Measurements from ENCODE around the gene COPZ1. TPM values are rescaled to one million over a fixed set of nuclear protein-coding genes. Genes with fewer than 3 reads are reported as not detected.
"Not testable (repeated sequence)": the region's sequence is repeated elsewhere in the genome, so short reads cannot be mapped to it uniquely, and the experiment has no call there.

The COPZ1 gene
- total RNA-seq, 1 experiment from 2014 or later, result 96.9 TPM

- DNase-seq (ENCODE audit: low read depth), result no peak
These were observed 6.5 kb downstream of the COPZ1 start for GRCh38 chr12:54331461-54331860.

GRCh38 chr12:54333420-54334034, 8.6 kb downstream of the COPZ1 start:
- DNase-seq (ENCODE audit: low read depth), result no peak

- DNase-seq (ENCODE audit: low read depth), result no peak
These were observed 12.4 kb downstream of the COPZ1 start for GRCh38 chr12:54337280-54337842.

DNA sequence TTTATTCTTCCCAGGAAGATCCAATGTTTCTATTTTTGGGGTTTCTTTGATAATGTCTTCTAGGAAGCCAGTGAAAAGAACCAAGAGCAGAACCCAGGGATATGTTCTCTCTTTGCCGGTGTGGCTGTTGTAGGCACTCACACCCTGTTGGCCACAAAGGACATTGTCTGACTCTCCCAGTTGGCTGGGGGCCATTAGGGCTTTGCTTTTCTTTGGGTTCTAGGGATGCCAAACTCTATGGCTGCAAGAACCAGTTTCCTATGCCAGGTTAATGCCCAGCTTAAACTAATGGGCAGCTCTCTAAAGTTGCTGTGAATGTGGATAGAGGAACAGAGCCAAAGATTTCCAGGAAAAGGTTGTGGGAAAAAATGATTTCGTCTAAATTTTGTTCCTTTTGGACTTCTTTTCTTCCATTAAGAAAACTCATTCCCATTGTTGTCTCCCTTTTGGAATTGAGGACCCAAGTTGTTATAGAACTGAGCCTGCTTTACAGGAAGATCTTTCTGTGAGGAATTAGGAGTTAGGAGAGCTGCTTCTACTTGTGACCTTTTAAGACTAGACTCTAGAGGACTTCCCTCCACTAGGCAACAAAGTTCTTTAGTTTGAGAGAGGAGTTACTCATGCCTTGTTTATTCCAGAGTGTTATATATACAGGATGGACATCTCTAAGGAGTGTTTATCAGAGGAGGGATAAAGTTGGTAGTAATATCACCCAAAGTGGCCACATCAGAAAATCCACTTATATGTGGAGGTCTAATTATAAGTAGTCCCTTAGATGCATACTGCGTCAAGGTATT, 13.1 kb downstream of the COPZ1 start:
- no peak for DNase-seq (ENCODE audit: low read depth)

DNA sequence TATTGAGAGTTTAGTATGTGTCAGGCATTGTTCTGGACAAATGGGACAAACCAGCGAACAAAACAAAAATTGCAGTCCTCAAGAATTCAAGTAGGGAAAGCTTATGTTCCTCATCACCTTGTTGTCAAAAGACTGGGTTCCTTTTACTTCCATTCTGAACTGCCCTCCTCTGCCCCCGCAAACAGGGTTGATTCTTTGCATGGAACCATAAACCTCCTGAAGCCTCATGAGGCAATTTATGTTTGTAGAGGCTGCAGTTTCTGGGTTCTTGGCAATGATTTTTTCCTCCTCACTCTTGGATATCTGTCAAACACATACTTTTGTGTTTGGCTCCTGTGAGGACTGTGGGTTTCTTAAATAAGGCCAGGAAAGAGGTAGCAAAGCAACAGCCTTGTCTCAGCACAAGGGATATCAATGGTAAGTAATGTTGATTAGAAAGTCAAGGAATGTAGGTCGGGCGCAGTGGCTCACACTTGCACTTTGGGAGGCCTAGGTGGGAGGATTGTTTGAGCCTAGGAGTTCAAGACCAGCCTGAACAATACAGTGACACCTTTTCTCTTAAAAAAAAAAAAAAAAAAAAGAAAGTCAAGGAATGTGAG, 13.9 kb downstream of the COPZ1 start:
- no peak for DNase-seq (ENCODE audit: low read depth)

GRCh38 chr12:54340846-54341245, 15.9 kb downstream of the COPZ1 start:
- DNase-seq (ENCODE audit: low read depth), result no peak

- no peak for DNase-seq (ENCODE audit: low read depth)
These were observed 16.7 kb downstream of the COPZ1 start for GRCh38 chr12:54341378-54342300.

DNA sequence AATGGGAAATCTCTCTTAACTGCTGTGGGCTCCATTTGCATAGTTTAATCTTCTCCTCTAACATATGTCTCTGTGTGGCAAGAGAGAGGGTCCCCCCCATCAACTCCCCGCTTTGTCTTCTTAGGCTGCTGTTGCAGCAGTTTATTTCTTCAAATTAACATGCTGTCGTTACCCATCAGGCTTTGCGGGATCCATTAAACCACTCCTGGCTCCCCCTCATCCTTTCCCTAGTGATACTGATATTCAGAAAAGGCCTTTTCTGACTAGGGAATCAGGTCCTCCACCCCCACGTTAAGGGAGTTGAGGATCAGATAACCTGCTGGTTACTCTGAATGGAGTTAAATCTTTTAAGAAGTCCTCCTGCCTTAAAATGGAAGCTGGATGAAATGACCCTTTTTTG, 24.1 kb downstream of the COPZ1 start:
- no peak for DNase-seq (ENCODE audit: low read depth)

DNA sequence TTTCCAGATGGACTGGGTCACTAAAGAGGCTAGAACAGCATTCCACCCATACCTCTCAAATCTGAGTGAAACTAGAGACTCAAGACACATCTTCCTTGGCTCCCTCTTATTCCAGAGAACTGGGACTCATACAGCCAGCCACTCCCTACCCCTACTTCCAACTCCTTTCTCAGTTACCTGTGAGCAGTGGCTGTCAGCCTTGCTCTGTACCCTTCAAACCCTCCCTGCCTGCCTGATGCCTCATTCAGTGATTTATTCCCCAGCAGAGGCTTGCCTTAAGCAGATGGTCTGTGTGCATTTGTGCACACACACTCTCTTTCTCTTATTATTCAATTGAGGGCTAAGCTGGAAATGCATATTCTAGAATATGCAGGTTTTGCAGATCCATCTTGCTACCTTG, 24.7 kb downstream of the COPZ1 start:
- no peak for DNase-seq (ENCODE audit: low read depth)

DNA sequence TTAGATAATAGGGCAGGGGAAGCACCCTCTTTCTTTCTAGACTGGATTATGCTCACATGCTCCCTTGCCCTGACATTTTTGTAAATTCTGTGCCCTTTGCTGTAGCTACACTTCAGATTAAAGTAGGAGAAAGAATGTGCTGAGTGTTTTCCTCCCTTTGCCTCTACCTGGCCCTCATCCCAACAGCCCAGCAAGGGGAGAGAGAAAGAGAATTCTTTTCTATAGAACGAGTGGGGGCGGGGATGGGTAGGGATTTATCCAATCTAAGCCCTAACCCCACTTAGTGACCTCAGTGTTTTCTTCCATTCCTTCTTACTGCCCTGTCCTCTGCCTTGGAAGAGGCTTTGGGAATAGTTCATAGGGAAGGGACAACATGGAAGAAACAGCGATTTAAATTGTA, 25.8 kb downstream of the COPZ1 start:
- DNase-seq (ENCODE audit: low read depth), result no peak

GRCh38 chr12:54351341-54351740, 26.4 kb downstream of the COPZ1 start:
- DNase-seq (ENCODE audit: low read depth), result no peak

DNA sequence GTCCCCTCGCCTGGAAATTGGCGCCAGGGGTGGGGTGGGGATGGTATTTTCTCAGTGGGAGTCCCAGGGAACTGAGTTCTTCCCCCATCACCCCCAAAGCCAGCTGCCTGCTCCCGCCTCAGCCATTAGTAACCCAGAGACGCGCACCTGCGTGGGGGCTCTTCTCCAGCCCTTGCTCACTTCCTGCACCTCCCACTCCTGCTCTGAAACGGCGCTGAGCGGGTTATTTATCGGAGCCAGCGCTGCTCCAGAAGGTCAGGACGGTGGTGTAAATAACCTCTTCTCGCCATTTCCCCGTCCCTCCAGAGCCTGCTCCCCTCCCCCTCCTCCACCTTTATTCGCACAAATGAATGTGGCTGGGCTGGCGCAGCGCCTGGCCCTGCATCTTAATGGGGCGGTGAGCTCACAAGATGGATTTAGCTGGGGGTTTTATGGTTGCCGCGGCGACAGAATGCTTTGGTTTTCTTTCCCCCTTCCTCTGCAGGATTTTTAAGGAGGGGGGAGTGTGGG, 27.1 kb downstream of the COPZ1 start:
- no peak for DNase-seq (ENCODE audit: low read depth)

DNA sequence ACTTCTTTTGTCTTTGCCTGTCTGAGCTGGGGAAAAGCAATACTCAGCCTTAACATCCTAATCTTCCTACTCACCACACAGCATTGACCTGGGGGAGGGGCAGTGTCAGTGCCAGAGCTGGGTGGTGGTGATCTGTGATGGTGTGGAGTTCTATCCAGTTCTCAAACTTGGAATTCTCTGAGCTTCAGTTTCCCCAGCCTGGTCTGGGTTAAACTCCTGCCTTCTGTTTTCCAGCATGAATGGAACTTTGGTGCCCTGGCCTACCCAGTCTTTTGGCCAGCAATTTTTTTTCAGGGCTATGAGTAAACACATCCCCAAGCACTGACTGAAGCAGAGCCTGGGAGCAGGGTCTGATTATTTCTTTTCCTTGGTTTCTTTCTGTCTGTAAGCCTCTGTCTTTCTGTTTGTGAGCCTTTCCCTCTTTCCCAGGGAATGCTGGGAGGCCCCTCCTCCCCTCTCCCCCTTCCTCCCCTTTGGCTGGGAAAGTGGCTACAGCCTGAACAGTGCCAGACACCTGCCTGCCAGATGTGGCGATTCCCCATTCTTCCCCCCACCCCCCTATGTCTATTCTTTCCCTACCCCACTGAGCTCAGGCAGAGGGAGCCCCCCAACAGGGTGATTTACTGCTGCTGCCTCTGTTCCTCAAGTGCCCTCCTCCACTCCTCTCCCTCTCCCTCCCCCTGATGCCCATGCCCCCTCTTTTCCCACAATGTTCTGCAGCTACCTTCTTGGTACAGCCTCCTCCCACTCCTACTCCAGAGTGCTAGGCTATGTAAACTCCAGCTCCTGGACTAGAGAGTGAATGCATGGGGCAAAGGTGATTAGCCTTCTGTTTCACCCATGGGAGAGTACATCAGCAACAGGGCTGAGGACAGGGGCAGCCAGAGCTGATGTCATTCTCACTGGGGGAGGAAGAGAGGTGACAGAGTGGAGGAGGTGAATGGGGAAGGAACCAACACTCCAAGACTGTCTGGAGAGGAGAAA, 28.3 kb downstream of the COPZ1 start:
- no peak for DNase-seq (ENCODE audit: low read depth)

DNA sequence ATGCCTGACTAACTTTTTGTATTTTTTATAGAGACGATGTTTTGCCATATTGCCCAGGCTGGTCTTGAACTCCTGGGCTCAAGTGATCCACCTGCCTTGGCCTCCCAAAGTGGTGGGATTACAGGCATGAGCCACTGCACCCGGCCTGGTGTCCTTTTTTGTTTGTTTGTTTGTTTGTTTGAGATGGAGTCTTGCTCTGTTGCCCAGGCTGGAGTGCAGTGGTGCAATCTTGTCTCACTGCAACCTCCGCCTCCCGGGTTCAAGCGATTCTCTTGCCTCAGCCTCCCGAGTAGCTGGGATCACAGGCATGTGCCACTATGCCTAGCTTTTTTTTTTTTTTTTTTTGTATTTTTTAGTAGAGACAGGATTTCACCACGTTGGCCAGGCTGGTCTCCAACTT, 29.3 kb downstream of the COPZ1 start:
- not testable (repeated sequence) for DNase-seq (ENCODE audit: low read depth)

DNA sequence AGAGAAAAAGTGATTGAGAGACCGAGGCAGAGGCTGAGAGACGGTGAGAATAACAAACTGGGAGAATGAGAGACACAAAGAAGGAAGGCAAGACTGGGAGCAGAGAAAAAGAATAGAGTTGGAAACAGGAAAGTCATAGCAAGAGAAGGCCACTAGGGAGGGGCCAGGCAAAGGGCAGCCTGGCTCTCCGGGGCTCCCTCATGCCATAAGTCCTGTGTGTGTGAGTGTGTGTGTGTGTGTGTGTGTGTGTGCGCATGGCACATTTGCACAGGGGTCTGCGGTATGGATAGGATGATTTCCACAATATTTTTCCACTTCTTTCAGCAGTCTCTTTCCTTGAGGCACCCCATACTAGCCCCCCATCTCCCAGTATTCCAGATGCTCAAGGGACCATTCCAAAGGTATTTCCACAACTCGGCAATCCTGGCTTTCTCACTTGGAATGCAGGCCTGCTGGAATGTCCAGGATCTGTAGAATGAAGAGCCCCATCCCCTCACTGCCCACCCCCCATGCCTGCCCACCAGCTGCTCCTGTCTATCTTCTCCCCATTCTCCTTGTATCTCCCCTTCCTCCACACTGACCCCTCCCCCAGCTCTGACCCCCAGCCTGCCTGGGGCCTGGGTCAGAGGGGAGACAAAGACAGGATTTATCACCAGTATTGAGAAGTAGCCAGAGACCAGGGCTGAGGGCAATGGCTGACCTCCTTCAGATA, 30.3 kb downstream of the COPZ1 start:
- DNase-seq (ENCODE audit: low read depth), result no peak

GRCh38 chr12:54356228-54356627, 31.3 kb downstream of the COPZ1 start:
- no peak for DNase-seq (ENCODE audit: low read depth)

- DNase-seq (ENCODE audit: low read depth), result no peak
These were observed 32.0 kb downstream of the COPZ1 start for GRCh38 chr12:54356951-54357356.

DNA sequence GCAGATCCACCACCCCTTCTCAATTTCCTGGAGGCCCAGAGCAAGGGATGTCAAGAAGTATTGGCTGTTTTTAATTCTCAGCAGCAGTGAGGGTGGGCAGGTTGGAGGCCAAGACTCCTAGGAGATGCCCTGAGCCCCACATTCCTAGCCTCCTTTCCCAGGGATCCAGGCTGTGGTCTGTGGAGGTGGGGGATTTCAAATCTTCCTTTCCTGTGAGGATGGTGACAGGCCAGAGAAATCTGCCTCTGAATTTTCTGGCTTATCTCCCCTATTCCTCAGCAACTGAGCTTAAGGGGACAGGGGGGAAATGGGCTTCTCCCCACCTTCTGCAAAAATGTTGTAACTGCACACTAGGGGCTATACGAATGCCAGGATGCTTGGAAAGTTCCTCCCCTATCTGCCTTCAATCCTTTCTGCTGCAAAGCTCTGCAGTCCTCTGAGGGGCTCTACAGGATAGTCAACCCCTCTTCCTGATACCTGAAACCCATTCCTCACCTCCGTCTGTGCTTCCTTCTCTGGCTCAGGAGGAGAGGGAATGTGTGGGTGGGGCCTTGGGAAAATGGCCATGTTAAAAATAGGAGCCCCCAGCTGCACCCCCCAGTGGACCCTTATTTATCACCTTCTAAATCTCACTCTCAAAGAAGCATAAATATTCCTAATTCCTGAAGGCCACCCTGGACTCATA, 32.7 kb downstream of the COPZ1 start:
- DNase-seq (ENCODE audit: low read depth), result no peak

Measured in HT1080 (cell line).